C4-2B (cell line): ENCODE data around the gene UGT1A6.

Source experiments
- CTCF ChIP-seq: fragments of 450-650 bp; conservative IDR thresholded peaks from 2 replicates; pipeline ENCODE4 v1.5.1; 2017; ENCODE audit warnings: mild to moderate bottlenecking
- ZFX ChIP-seq: fragments of 450-650 bp; IDR thresholded peaks from 2 replicates; pipeline ENCODE4 v1.6.1; 2017

GRCh38 chr2:233772153-233772552 lies 79.5 kb downstream of the UGT1A6 start:
- TF ChIP-seq CTCF (no peak), ZFX (no peak)
